A549 (cell line): ENCODE measurements around the gene BMP4. TPM values are rescaled to one million over a fixed set of nuclear protein-coding genes. Genes with fewer than 3 reads are reported as not detected.

Experiments
- ATAC-seq, 2 experiments: fragments of 200-7000 bp in 1 of 2; fragments of >200 bp in 1 of 2; cut with Nextera tagmentation in 1 of 2; cut with Tn5 transposase in 1 of 2; 3 replicates each; pipeline versions ENCODE4 v1.8.0 to v1.9.1; 2018 to 2020; ENCODE audit warnings: mild to moderate bottlenecking in 1 of 2, moderate library complexity in 1 of 2
- CTCF ChIA-PET: fragments of 300-600 bp; sonication (Branson Sonifier 250); formaldehyde crosslinking; extraction: SDS; loops from one replicate; lab custom pipeline; 2021; ENCODE audit warnings: antibody characterized with exemption, inconsistent platforms; lab: Yijun Ruan, JAX
- POLR2A ChIA-PET: fragments of 350-600 bp; formaldehyde crosslinking; extraction: SDS; loops from one replicate; lab custom pipeline; 2021; ENCODE audit warnings: antibody characterized with exemption, inconsistent platforms; lab: Yijun Ruan, JAX
- DNase-seq, 2 experiments: peaks; one replicate each; pipeline versions ENCODE4 v3.0.0 to v3.0.0-alpha.2; 2011 to 2016; ENCODE audit warnings: low read depth in 1 of 2, low spot score in 1 of 2
- FAIRE-seq: peaks from 2 replicates; lab custom pipeline; 2011; peaks lifted over from hg19 to GRCh38; lab: Jason Lieb, UNC
- H3K27ac ChIP-seq, 2 experiments: fragments of >200 bp; sonication (Bioruptor Twin); formaldehyde crosslinking; 3 replicates each; pipeline ENCODE4 v1.5.1; 2016 to 2017
- H3K4me1 ChIP-seq: fragments of >200 bp; sonication (Bioruptor Twin); formaldehyde crosslinking; 3 replicates; pipeline ENCODE4 v1.6.1; 2016
- H3K4me2 ChIP-seq: fragments of >200 bp; sonication (Bioruptor Twin); formaldehyde crosslinking; 3 replicates; pipeline ENCODE4 v1.6.1; 2016
- H3K4me3 ChIP-seq: fragments of >200 bp; sonication (Bioruptor Twin); formaldehyde crosslinking; 3 replicates; pipeline ENCODE4 v1.5.1; 2016
- H3K9me3 ChIP-seq: fragments of >200 bp; sonication (Bioruptor Twin); formaldehyde crosslinking; 3 replicates; pipeline ENCODE4 v1.6.1; 2016
- CHD4 ChIP-seq: fragments of 200-600 bp; sonication (generic); IDR thresholded peaks from 2 replicates; pipeline ENCODE4 v1.6.1; 2016; ENCODE audit warnings: antibody characterized with exemption, mild to moderate bottlenecking, borderline replicate concordance
- EP300 ChIP-seq, 2 experiments: fragments of >200 bp; sonication (Bioruptor Twin); formaldehyde crosslinking; IDR thresholded peaks; 2 replicates in 1 of 2; 3 replicates in 1 of 2; pipeline ENCODE4 v1.6.1; 2016 to 2017
- FOXS1 ChIP-seq: fragments of 250-450 bp; sonication (Bioruptor Pico); IDR thresholded peaks from 2 replicates; pipeline ENCODE4 v1.5.0; 2020; ENCODE audit warnings: mild to moderate bottlenecking, moderate library complexity
- HDAC2 ChIP-seq: fragments of 200-600 bp; sonication (generic); IDR thresholded peaks from 2 replicates; pipeline ENCODE4 v1.6.1; 2016
- HEYL ChIP-seq: fragments of 250-450 bp; sonication (Bioruptor Pico); IDR thresholded peaks from 2 replicates; pipeline ENCODE4 v1.8.0; 2021; ENCODE audit warnings: mild to moderate bottlenecking, moderate library complexity
- JUN ChIP-seq, 2 experiments: fragments of >200 bp; sonication (Bioruptor Twin); formaldehyde crosslinking; IDR thresholded peaks; 2 replicates in 1 of 2; 3 replicates in 1 of 2; pipeline ENCODE4 v1.6.1; 2016 to 2017
- JUNB ChIP-seq: fragments of >200 bp; sonication (Bioruptor Twin); formaldehyde crosslinking; IDR thresholded peaks from 2 replicates; pipeline ENCODE4 v1.6.1; 2016
- KDM5A ChIP-seq: fragments of 200-600 bp; sonication (generic); IDR thresholded peaks from 2 replicates; pipeline ENCODE4 v1.6.1; 2016; ENCODE audit warnings: antibody characterized with exemption, mild to moderate bottlenecking
- NFE2L2 ChIP-seq: fragments of 150-350 bp; conservative IDR thresholded peaks from 2 replicates; pipeline ENCODE4 v1.6.1; 2014; ENCODE audit warnings: low read length
- NR3C1 ChIP-seq: fragments of >200 bp; sonication (Bioruptor Twin); formaldehyde crosslinking; IDR thresholded peaks from 3 replicates; pipeline ENCODE4 v1.6.1; 2017
- PHF8 ChIP-seq: fragments of 200-600 bp; sonication (generic); IDR thresholded peaks from 2 replicates; pipeline ENCODE4 v1.6.1; 2016; ENCODE audit warnings: low read depth, mild to moderate bottlenecking, antibody characterized with exemption, moderate library complexity, borderline replicate concordance
- POLR2A ChIP-seq: IDR thresholded peaks from 2 replicates; pipeline ENCODE4 v1.6.1; 2012; ENCODE audit warnings: mild to moderate bottlenecking, low read length
- POLR2AphosphoS2 ChIP-seq: conservative IDR thresholded peaks from 2 replicates; pipeline ENCODE4 v1.6.1; 2012; ENCODE audit warnings: low read length, improper control_type of control experiment, inconsistent platforms
- RARB ChIP-seq: fragments of 250-450 bp; sonication (Bioruptor Pico); IDR thresholded peaks from 2 replicates; pipeline ENCODE4 v1.8.0; 2021; ENCODE audit warnings: mild to moderate bottlenecking, moderate library complexity
- SMC3 ChIP-seq: fragments of >200 bp; sonication (Bioruptor Twin); formaldehyde crosslinking; IDR thresholded peaks from 3 replicates; pipeline ENCODE4 v1.6.1; 2018; ENCODE audit warnings: inconsistent platforms
- SREBF2 ChIP-seq: fragments of 450-650 bp; IDR thresholded peaks from 2 replicates; pipeline ENCODE4 v1.6.1; 2014; ENCODE audit warnings: mild to moderate bottlenecking, moderate library complexity
- ZSCAN20 ChIP-seq: fragments of 250-450 bp; sonication (Bioruptor Pico); IDR thresholded peaks from 2 replicates; pipeline ENCODE4 v1.8.0; 2022; ENCODE audit warnings: mild to moderate bottlenecking, moderate library complexity
- WGBS: methylation state at CpG from one replicate; pipeline ENCODE4 v1.1.6; 2017; ENCODE audit errors: missing lambda C conversion rate; 5-methylcytosine and 5-hydroxymethylcytosine counted together
- polyA plus RNA-seq, 4 experiments: library from polyadenylated mRNA; depleted of rRNA in 3 of 4; stranded (reverse); fragments of >200 nt; fragmentation: RNase III in 1 of 4; extraction: RNeasy Plus Mini Kit Qiagen cat#74134 plus additional on column Dnase treatment in 1 of 4; gene quantifications; 2 replicates in 3 of 4; 3 replicates in 1 of 4; pipeline ENCODE4 v1.2.3, GENCODE V29; 2011 to 2017
- TF ChIP-seq, protein P1 (sequence below): IDR thresholded peaks from 2 replicates; pipeline ENCODE4 v1.6.1; 2012; ENCODE audit warnings: low read depth, borderline replicate concordance
- TF ChIP-seq, protein P2 (sequence below): fragments of 250-450 bp; sonication (Bioruptor Pico); IDR thresholded peaks from 2 replicates; pipeline ENCODE4 v1.5.0; 2021; ENCODE audit warnings: mild to moderate bottlenecking, moderate library complexity, borderline replicate concordance
- TF ChIP-seq, protein P3 (sequence below): fragments of 150-350 bp; IDR thresholded peaks from 2 replicates; pipeline ENCODE4 v1.6.1; 2014; ENCODE audit warnings: low read depth, mild to moderate bottlenecking, low read length

The BMP4 gene
- polyA plus RNA-seq, 2 of the 4 experiments (the other 2 are of a cell fraction): 4.1 to 8.9 TPM

DNA sequence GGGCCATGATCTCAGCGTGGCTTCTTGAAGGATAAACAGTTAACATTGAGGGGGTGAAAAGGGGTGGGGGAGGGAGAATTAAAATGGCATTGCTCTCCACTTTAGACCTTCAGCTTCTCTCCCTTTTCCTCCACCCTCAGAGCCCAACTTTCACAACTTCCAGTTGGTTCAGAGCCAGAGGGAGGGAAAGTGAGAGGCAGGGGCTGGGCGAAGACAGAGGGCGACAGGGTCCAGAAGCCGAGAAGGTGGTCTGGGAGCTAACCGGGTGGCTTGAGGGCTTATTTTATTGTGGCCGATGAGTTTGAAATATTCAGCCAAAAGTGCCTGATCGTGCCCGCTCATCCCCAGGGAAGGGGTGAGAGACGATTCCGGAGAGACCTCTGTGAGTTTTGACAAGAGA is 4.1 kb downstream of the BMP4 start (continued):
- no peak for TF ChIP-seq RARB

DNA sequence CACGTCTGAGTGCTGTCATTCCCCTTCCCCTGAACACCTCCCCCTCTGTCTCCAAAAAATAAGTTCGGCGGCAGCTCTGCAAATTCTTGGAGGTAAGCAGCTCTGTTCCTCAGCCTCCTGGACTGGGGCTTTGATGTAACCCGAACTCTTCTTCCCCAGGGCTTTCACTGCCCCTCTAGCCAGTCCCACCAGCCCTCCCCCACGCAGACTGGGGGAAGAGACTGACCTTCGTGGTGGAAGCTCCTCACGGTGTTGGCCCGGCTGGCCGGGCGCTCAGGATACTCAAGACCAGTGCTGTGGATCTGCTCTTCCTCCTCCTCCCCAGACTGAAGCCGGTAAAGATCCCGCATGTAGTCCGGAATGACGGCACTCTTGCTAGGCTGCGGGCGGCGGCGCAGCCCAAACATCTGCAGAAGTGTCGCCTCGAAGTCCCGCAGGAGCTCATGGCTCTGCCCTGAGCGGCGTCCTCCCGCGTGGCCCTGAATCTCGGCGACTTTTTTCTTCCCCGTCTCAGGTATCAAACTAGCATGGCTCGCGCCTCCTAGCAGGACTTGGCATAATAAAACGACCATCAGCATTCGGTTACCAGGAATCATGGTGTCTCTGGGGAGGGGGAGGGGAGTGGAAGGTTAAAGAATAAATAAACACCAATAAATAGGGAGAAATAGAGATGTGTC is 4.9 kb downstream of the BMP4 start:
- no peak overlapping the region for H3K4me2 ChIP-seq
- POLR2A ChIA-PET: no interaction called here
- DNase-seq: no peak
- no peak overlapping the region for H3K27ac ChIP-seq
- 87% methylated on average over 32 of the region's 32 CpGs for WGBS
- TF ChIP-seq CHD4 (no peak), ZSCAN20 (CRISPR knock-in tag) (no peak), POLR2A (no peak), SMC3 (no peak), HDAC2 (no peak), SREBF2 (no peak), EP300 (IDR thresholded peaks at IDR 0.05) (no peak), JUN (IDR thresholded peaks at IDR 0.05) (no peak), HEYL (CRISPR knock-in tag) (no peak)
- TF ChIP-seq, protein P1, sequence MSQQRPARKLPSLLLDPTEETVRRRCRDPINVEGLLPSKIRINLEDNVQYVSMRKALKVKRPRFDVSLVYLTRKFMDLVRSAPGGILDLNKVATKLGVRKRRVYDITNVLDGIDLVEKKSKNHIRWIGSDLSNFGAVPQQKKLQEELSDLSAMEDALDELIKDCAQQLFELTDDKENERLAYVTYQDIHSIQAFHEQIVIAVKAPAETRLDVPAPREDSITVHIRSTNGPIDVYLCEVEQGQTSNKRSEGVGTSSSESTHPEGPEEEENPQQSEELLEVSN: no peak
- TF ChIP-seq, protein P2, sequence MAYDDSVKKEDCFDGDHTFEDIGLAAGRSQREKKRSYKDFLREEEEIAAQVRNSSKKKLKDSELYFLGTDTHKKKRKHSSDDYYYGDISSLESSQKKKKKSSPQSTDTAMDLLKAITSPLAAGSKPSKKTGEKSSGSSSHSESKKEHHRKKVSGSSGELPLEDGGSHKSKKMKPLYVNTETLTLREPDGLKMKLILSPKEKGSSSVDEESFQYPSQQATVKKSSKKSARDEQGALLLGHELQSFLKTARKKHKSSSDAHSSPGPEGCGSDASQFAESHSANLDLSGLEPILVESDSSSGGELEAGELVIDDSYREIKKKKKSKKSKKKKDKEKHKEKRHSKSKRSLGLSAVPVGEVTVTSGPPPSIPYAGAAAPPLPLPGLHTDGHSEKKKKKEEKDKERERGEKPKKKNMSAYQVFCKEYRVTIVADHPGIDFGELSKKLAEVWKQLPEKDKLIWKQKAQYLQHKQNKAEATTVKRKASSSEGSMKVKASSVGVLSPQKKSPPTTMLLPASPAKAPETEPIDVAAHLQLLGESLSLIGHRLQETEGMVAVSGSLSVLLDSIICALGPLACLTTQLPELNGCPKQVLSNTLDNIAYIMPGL (CRISPR knock-in tag): no peak
- CTCF ChIA-PET: interaction anchor here (1.0 kb wide), 1 partner anchor 412 kb away, joined by 3 read pairs; no protein-coding TSS in a partner anchor
- no peak for ATAC-seq
- peaks cover 5% of the 10 kb centered on the region; the same call in 1 of the 3 replicates for H3K4me1 ChIP-seq
- no peaks in the 10 kb centered on the region for H3K9me3 ChIP-seq
- no peak overlapping the region for H3K4me3 ChIP-seq
- FAIRE-seq: no peak

DNA sequence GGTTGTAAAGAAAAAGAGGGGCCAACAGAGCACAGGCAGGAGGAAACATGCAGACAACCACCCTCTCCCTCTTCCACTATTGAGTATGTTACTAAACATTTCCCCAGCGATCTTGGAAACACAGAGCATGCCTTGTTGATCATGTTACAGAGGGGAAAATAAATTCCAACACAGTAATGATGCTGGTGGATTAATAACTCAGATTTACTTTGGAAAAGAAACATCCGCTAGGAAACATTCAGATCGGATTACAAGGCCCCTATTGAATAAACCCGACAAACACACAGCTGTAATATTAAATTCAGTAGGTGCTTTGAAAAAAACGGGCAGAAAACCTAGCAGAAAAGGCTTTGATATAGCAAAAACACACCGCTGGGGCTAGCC is 5.4 kb downstream of the BMP4 start:
- TF ChIP-seq FOXS1 (no peak), KDM5A (no peak), JUNB (no peak), NFE2L2 (no peak), POLR2AphosphoS2 (no peak), NR3C1 (no peak), PHF8 (no peak)
- TF ChIP-seq, protein P3, sequence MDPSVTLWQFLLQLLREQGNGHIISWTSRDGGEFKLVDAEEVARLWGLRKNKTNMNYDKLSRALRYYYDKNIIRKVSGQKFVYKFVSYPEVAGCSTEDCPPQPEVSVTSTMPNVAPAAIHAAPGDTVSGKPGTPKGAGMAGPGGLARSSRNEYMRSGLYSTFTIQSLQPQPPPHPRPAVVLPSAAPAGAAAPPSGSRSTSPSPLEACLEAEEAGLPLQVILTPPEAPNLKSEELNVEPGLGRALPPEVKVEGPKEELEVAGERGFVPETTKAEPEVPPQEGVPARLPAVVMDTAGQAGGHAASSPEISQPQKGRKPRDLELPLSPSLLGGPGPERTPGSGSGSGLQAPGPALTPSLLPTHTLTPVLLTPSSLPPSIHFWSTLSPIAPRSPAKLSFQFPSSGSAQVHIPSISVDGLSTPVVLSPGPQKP: no peak
- ChIA-PET POLR2A (no interaction called here), CTCF (no interaction called here)
- no peak for FAIRE-seq
- H3K27ac ChIP-seq: no peak overlapping the region
- H3K4me2 ChIP-seq: no peak overlapping the region
- no peak for ATAC-seq
- DNase-seq: no peak
- H3K4me3 ChIP-seq: no peak overlapping the region
- no peaks in the 10 kb centered on the region for H3K9me3 ChIP-seq
- 73% methylated on average over 6 of the region's 6 CpGs for WGBS
- H3K4me1 ChIP-seq: peaks cover 5% of the 10 kb centered on the region; the same call in 1 of the 3 replicates
